Measurements from ENCODE around the gene FN1. TPM values are rescaled to one million over a fixed set of nuclear protein-coding genes. Genes with fewer than 3 reads are reported as not detected.

The FN1 gene
- total and polyA plus RNA-seq, 2 donors (not counting 1 experiment from before 2014, with no cell fraction given): 0.05 TPM; not detected in 1

DNA sequence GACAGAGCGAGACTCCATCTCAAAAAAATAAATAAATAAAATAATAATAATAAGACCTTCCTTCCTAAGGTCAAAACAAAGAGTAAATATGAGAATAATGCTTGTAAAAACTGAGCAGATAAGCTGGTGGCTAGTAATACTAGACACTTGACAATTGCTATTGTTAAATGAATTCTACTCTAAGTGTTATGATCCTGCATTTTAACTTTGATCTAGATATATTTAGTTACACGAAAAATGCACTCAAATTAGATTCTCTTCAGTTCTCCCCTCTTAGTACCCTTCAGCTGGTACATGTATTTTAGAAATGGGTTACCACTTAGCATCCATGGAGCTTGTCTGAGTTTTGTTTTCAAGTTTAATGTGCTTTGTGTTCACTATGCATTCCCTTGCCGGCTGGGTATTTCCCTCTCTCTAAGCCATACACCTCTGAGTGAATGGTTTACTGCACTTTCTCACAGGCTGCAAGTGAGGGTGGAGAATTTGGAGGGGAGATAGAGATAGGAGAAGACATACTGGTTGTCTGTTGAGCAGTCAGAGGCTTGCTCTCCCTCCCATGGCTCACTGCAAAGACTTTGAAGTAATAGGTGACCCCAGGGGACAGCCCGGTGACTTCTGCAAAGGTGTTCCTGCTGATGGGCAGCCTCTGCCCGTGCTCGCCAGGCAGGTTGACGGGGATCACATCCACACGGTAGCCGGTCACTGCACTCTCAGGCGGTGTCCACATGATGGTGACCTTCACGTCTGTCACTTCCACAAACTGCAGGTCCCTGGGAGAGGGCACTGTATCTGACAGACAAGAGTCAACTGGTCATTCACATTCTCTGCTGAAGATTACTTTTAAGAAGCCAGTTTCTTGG lies 29.9 kb downstream of the FN1 start:
- intact Hi-C loops (cut with micrococcal nuclease): no loop called here
- CTCF ChIA-PET: no interaction called here

More for the DNA sequence above, 29.9 kb downstream of the FN1 start:
- Histone ChIP-seq H3K9ac (ENCODE audit: low read length) (no peak overlapping the region), H3K9me3 (ENCODE audit: control extremely low read depth in 1 of 3, control insufficient read depth in 2 of 3, insufficient read depth in 1 of 3, low read length in 2 of 3) (peaks cover 0 to 2% (median 0%) of the 10 kb centered on the region in 3 donors), H3K4me1 (ENCODE audit: control insufficient read depth in 2 of 2, insufficient read depth in 2 of 2, low read length in 2 of 2) (no peaks in the 10 kb centered on the region), H3K4me2 (replicated peaks; ENCODE audit: low read depth, low read length, poor library complexity, severe bottlenecking) (no peak overlapping the region), H3K4me3 (ENCODE audit: control extremely low read depth in 1 of 5, extremely low read depth in 1 of 5, insufficient read depth in 1 of 5, low read depth in 2 of 5, low read length in 4 of 5) (no peak overlapping the region), H2AFZ (ENCODE audit: insufficient read depth, low read depth, low read length, poor library complexity, severe bottlenecking) (no peak overlapping the region), H3K79me2 (ENCODE audit: control insufficient read depth, insufficient read depth, low read length) (no peaks in the 10 kb centered on the region), H3K27ac (ENCODE audit: low read length in 2 of 2) (no peak overlapping the region), H3K27me3 (replicated peaks in 1 of 4; ENCODE audit: control extremely low read depth in 1 of 4, control insufficient read depth in 3 of 4, insufficient read depth in 4 of 4, low read length in 3 of 4) (no peaks in the 10 kb centered on the region), H4K20me1 (ENCODE audit: control insufficient read depth, insufficient read depth, low read length, poor library complexity, severe bottlenecking) (no peaks in the 10 kb centered on the region), H3K36me3 (replicated peaks in 1 of 2; ENCODE audit: control extremely low read depth in 1 of 2, control insufficient read depth in 1 of 2, extremely low read depth in 1 of 2, insufficient read depth in 2 of 2, low read length in 1 of 2) (no peaks in the 10 kb centered on the region)
- WGBS (ENCODE audit: insufficient coverage): 98% methylated on average over 8 of the region's 11 CpGs
- Mint-ChIP-seq H3K4me3 (no peak overlapping the region), H3K27ac (no peak overlapping the region), H3K27me3 (peaks cover 11% of the 10 kb centered on the region), H3K9me3 (ENCODE audit: insufficient read depth) (no peaks in the 10 kb centered on the region), H3K4me1 (no peaks in the 10 kb centered on the region)
- DNase-seq (no peak), ATAC-seq (ENCODE audit: low read depth) (no peak)
- POLR2A ChIA-PET: no interaction called here
- TF ChIP-seq EZH2 (IDR thresholded peaks at IDR 0.05; ENCODE audit: borderline replicate concordance, insufficient read depth, low read depth, low read length, poor library complexity, severe bottlenecking): no peak
- TF ChIP-seq, protein P1, sequence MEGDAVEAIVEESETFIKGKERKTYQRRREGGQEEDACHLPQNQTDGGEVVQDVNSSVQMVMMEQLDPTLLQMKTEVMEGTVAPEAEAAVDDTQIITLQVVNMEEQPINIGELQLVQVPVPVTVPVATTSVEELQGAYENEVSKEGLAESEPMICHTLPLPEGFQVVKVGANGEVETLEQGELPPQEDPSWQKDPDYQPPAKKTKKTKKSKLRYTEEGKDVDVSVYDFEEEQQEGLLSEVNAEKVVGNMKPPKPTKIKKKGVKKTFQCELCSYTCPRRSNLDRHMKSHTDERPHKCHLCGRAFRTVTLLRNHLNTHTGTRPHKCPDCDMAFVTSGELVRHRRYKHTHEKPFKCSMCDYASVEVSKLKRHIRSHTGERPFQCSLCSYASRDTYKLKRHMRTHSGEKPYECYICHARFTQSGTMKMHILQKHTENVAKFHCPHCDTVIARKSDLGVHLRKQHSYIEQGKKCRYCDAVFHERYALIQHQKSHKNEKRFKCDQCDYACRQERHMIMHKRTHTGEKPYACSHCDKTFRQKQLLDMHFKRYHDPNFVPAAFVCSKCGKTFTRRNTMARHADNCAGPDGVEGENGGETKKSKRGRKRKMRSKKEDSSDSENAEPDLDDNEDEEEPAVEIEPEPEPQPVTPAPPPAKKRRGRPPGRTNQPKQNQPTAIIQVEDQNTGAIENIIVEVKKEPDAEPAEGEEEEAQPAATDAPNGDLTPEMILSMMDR (IDR thresholded peaks at IDR 0.05): no peak
